Measurements from ENCODE around the gene NXNL2.

NXNL2 gene

DNA sequence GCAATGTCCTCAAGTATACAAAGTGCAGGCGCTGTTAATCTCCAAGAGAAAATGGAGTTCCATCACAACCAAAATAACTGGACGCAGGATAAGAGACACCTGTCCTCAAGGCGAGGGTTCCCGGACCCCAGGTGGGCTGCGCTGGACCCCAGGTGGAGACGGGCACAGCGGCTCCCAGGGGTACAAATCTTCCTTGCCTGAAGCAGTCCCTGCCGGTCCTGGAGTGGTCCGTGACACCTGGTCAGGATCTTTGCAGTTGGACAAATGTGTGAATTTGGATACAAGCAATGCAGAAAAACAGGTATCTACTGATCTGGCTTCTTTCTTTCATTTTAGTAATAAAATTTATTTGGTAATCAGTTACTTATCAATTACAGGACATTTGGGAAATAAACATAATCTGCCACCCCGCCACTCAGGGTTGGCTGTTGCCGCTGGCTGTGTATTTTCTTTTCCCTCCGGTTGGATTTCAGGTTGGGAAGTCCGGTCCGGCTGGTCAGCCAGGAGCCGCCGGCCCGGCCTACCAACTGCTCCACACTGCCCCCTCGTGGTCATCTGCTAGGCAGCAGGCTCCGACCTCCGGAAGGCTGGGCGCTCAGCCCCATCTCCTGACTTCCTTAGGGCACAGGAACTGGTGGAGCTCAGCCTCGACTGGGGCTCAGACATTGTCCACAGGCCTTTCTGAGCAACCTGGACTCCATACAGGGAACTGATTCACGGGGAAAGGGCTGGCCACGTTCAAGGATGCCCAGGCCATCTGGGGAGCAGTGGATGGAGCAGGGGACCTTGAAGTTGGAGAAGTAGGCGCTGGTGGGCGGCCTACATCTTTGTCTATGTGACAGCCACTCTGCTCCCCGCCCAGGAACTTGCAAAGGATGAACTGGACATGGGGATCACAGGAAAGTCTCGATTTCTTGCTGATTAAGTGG lies 43.4 kb downstream of the NXNL2 start:
- DNase-seq (ENCODE audit: low read depth) = peak; percentile 26

GRCh38 chr9:88579050-88579715 lies 44.2 kb downstream of the NXNL2 start:
- no peak for DNase-seq (ENCODE audit: low read depth)

DNA sequence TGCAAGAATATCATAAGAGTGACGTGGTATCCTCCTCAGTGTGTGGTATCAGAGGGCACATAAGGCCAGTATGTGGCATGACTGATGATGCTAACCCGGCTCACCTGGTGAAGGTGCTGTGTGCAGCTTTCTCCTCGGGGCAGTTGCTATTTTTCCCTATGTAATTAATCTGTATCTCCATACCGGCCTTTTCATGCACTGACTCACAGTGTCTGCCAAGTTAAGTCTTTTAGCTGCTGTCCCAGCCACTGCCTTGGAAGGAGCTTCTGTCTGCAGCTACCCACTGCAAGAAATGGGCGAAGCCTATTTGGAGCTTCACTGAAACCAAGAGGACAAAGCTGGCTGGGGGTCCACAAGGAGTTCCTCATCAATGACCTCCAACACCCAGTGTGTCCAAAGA lies 46.0 kb downstream of the NXNL2 start:
- no peak for DNase-seq (ENCODE audit: low read depth)

DNA sequence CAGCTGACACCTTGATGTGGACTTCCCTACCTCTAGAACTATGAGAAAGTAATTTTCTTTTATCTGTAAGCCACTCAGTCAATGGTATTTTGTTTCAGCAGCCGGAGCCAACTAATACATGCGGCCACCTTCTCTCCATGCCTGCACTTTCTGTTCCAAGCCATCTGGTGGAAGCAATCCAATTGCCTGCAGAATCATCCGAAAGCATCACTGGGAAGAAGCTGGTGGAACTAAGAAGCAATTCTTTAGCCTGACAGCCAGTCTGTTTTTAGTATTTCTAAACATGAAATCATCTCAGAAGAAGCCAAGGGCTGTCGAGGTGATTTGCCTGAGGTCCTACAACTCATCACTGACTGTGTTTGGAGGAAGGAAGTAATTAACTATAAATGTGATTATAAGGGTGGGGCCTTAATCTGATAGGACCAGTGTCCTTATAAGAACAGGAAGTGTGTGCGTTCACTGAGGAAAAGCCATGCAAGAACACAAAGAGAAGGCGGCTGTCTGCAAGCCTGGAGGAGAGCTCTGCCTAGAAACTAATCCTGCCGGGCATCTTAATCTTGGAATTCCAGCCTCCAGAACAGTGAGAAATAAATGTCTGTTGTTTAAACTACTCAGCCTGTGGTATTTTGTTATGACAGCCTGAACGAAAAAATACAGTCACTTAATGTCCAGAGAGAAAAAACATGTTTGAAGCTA lies 49.1 kb downstream of the NXNL2 start:
- DNase-seq (ENCODE audit: low read depth) = no peak

DNA sequence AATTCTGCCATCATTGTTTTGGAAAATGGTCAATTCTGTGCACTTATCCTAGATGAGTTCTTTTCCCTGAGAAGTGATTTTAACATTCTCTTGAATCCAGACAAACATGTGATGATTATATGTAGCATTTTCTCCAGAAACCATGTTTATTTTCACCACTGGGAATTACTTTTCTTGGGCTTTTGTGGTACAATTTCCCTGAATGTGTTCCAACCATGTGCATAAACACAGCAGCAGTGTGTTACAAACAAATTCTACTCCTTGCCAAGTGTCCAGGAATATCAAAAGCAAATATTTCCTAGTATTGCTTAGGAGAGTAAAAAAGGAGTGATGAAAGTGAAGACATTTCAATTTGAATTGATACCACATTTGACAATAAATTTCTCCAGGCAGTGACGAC lies 50.4 kb downstream of the NXNL2 start:
- DNase-seq (ENCODE audit: low read depth) = no peak

DNA sequence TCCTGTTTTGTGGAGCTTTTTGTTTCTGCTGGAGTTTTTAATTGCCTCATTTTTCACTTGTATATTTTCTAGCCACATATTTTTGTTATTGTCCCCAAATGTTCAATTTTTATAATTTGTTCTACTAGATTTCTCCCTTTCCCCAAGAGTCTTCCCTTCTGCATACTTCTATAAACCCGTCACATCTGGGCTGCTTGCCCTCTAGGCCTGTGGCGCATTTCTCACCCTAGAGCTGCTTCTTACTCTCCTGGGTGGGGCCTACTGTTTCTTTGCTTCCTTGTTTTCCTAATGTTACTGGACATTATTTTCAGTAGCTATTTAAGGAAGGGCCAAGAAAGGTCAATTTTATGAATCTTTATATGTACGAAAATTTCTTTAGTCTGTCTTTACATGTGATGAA lies 51.5 kb downstream of the NXNL2 start:
- no peak for DNase-seq (ENCODE audit: low read depth)

DNA sequence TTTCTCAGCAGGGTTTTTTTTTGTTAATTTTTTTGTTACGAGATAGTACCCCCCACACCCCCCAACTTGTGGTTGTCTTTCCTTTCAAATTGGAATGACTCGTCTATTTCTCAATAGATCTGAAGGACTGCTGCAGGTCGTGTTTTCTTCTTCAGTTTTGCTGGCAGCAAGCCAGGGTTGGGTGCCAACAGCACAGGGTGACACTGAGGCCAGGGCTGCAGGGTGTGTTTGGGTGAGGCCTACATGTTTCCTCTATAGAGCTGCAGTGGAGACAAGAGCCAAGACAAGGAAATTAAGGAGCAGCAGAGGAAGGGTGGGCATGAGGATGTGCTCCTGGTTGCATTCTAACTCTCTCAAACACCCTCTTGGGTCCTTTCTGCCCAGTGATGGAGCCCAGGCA lies 52.2 kb downstream of the NXNL2 start:
- no peak for DNase-seq (ENCODE audit: low read depth)

- DNase-seq (ENCODE audit: low read depth) = no peak
These were observed 53.1 kb downstream of the NXNL2 start for GRCh38 chr9:88587885-88588649.

GRCh38 chr9:88589656-88590055 lies 54.7 kb downstream of the NXNL2 start:
- no peak for DNase-seq (ENCODE audit: low read depth)

GRCh38 chr9:88590558-88591146 lies 55.7 kb downstream of the NXNL2 start:
- DNase-seq (ENCODE audit: low read depth) = no peak

- DNase-seq (ENCODE audit: low read depth) = peak; percentile 47
These were observed 58.7 kb downstream of the NXNL2 start for GRCh38 chr9:88593537-88594185.

All from stimulated activated CD4-positive, alpha-beta T cell treated with anti-CD3 and anti-CD28 coated beads, Interleukin-2, amount 100 ng/mL, for 4 hours (primary cell).